ENCODE measurements around the gene NCAN. TPM values are rescaled to one million over a fixed set of nuclear protein-coding genes. Genes with fewer than 3 reads are reported as not detected.

Gene NCAN
- total and polyA plus RNA-seq, 2 of the 8 experiments (the other 6 are each of a cell fraction or from before 2014, with no cell fraction given): 2.7 TPM

GRCh38 chr19:19169236-19170052 lies 42.3 kb upstream of the NCAN start (continued):
- TF ChIP-seq, protein P1, sequence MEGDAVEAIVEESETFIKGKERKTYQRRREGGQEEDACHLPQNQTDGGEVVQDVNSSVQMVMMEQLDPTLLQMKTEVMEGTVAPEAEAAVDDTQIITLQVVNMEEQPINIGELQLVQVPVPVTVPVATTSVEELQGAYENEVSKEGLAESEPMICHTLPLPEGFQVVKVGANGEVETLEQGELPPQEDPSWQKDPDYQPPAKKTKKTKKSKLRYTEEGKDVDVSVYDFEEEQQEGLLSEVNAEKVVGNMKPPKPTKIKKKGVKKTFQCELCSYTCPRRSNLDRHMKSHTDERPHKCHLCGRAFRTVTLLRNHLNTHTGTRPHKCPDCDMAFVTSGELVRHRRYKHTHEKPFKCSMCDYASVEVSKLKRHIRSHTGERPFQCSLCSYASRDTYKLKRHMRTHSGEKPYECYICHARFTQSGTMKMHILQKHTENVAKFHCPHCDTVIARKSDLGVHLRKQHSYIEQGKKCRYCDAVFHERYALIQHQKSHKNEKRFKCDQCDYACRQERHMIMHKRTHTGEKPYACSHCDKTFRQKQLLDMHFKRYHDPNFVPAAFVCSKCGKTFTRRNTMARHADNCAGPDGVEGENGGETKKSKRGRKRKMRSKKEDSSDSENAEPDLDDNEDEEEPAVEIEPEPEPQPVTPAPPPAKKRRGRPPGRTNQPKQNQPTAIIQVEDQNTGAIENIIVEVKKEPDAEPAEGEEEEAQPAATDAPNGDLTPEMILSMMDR (IDR thresholded peaks at IDR 0.05; ENCODE audit: control extremely low read depth in 1 of 3, insufficient read depth in 1 of 3, low read depth in 1 of 3, low read length in 3 of 3): no peak
- TF ChIP-seq CBX8 (IDR thresholded peaks at IDR 0.05; ENCODE audit: borderline replicate concordance, low read depth, low read length) (no peak), SP4 (IDR thresholded peaks at IDR 0.05; ENCODE audit: low read length) (no peak), CTBP2 (IDR thresholded peaks at IDR 0.05; ENCODE audit: borderline replicate concordance, insufficient read depth, insufficient read length, low read length) (no peak), SIN3A (conservative IDR thresholded peaks at IDR 0.05 in 1 of 2, IDR thresholded peaks at IDR 0.05 in 1 of 2; ENCODE audit: low read depth in 1 of 2, low read length in 2 of 2) (no peak)
